Osteoblast (primary cell): ENCODE data around the gene LRRC3. TPM values are rescaled to one million over a fixed set of nuclear protein-coding genes. Genes with fewer than 3 reads are reported as not detected.

Experiments used
- DNase-seq: peaks from one replicate; pipeline ENCODE4 v3.0.0; 2011; ENCODE audit warnings: low spot score, mixed read lengths; ENCODE audit not compliant: insufficient read length; ENCODE audit errors: missing footprints
- H2AFZ ChIP-seq: 2 replicates; pipeline ENCODE4 v1.6.0; 2011; ENCODE audit warnings: mild to moderate bottlenecking, low read length
- H3K27ac ChIP-seq: 2 replicates; pipeline ENCODE4 v1.5.1; 2011; ENCODE audit warnings: mild to moderate bottlenecking, low read depth, low read length, moderate library complexity
- H3K27me3 ChIP-seq: 2 replicates; pipeline ENCODE4 v1.6.0; 2012; ENCODE audit warnings: mild to moderate bottlenecking, control low read depth, inconsistent platforms, low read length, moderate library complexity; ENCODE audit not compliant: insufficient read depth
- H3K36me3 ChIP-seq: 2 replicates; pipeline ENCODE4 v1.5.1; 2011; ENCODE audit warnings: mild to moderate bottlenecking, low read length, control low read depth, moderate library complexity; ENCODE audit not compliant: insufficient read depth
- H3K4me1 ChIP-seq: 2 replicates; pipeline ENCODE4 v1.5.1; 2011; ENCODE audit warnings: mild to moderate bottlenecking, low read length, control low read depth, moderate library complexity; ENCODE audit not compliant: insufficient read depth
- H3K4me2 ChIP-seq: 2 replicates; pipeline ENCODE4 v1.6.0; 2011; ENCODE audit warnings: mild to moderate bottlenecking, low read length; ENCODE audit not compliant: insufficient read depth
- H3K4me3 ChIP-seq: fragments of 200-600 bp; sonication (generic); 3 replicates; pipeline ENCODE4 v1.5.1; 2012; ENCODE audit warnings: mild to moderate bottlenecking, low read length, inconsistent platforms; ENCODE audit not compliant: insufficient read depth
- H3K79me2 ChIP-seq: 2 replicates; pipeline ENCODE4 v1.6.0; 2012; ENCODE audit warnings: mild to moderate bottlenecking, low read length, control low read depth, inconsistent platforms; ENCODE audit not compliant: insufficient read depth
- H3K9me3 ChIP-seq: 2 replicates; pipeline ENCODE4 v1.5.1; 2011; ENCODE audit warnings: low read depth, low read length, control low read depth
- H4K20me1 ChIP-seq: 2 replicates; pipeline ENCODE4 v1.6.0; 2012; ENCODE audit warnings: mild to moderate bottlenecking, low read length, control low read depth; ENCODE audit not compliant: insufficient read depth
- CTCF ChIP-seq: IDR thresholded peaks from 2 replicates; pipeline ENCODE4 v1.5.1; 2011; ENCODE audit warnings: mild to moderate bottlenecking, low read depth, low read length, moderate library complexity; ENCODE audit errors: extremely low read depth
- total RNA-seq: library from RNA; depleted of rRNA; stranded (reverse); fragments of >200 nt; gene quantifications from 2 replicates; pipeline ENCODE4 v1.2.3, GENCODE V29; 2012

Gene LRRC3
- total RNA-seq, 1 donor = 0.72 TPM

- no peaks in the 10 kb centered on the region for H3K27me3 ChIP-seq
- H3K4me3 ChIP-seq = no peak overlapping the region
- no peak overlapping the region for H3K4me2 ChIP-seq
- H3K79me2 ChIP-seq = no peaks in the 10 kb centered on the region
- H3K36me3 ChIP-seq = no peaks in the 10 kb centered on the region
- no peak overlapping the region for H2AFZ ChIP-seq
- DNase-seq = no peak
- H3K4me1 ChIP-seq = no peaks in the 10 kb centered on the region
- no peaks in the 10 kb centered on the region for H3K9me3 ChIP-seq
- TF ChIP-seq CTCF = no peak
- H3K27ac ChIP-seq = no peak overlapping the region
- no peaks in the 10 kb centered on the region for H4K20me1 ChIP-seq
Observed at GRCh38 chr21:44407493-44407892, 47.8 kb upstream of the LRRC3 start.

GRCh38 chr21:44408226-44408625, 47.1 kb upstream of the LRRC3 start:
- no peaks in the 10 kb centered on the region for H3K27me3 ChIP-seq
- H2AFZ ChIP-seq = no peak overlapping the region
- no peaks in the 10 kb centered on the region for H4K20me1 ChIP-seq
- no peak overlapping the region for H3K4me3 ChIP-seq
- no peaks in the 10 kb centered on the region for H3K79me2 ChIP-seq
- H3K4me2 ChIP-seq = no peak overlapping the region
- H3K4me1 ChIP-seq = no peaks in the 10 kb centered on the region
- no peak for TF ChIP-seq CTCF
- no peak for DNase-seq
- no peaks in the 10 kb centered on the region for H3K36me3 ChIP-seq
- no peak overlapping the region for H3K27ac ChIP-seq
- H3K9me3 ChIP-seq = no peaks in the 10 kb centered on the region

DNA sequence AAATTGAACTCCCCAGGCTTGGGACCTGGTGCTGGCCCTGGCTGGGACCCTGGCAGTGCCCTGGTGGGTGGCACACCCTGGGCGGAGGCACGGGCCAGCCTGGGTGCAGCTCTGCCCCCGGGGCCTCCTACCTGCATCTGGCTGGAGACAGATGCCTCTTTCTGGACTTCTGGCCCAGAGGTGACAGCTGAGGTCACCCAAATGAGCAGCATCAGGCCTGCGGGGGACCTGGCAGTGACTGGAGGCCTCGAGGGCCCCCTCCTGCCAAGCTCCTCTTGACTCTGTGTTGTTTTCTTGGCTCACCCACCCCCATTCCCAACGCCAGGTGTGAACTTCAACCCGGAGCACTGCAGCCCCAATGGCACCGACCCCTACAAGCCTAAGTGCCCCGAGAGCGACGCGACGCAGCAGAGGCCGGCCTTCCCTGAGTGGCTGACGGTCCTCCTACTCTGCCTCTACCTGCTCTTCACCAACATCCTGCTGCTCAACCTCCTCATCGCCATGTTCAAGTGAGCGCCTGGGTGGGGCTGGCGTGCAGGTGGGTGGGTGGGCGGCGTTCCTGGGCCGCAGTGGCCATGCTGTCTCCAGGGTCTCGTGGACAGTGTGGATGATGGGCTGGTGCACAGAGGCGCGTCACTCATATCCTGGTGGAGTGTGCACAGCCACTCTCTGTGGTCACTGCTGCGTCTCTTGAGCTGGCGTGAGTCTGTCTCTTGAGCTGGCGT, 41.6 kb upstream of the LRRC3 start:
- no peak overlapping the region for H3K27ac ChIP-seq
- H3K4me1 ChIP-seq = no peaks in the 10 kb centered on the region
- H3K4me3 ChIP-seq = no peak overlapping the region
- no peak overlapping the region for H3K4me2 ChIP-seq
- H4K20me1 ChIP-seq = no peaks in the 10 kb centered on the region
- H3K27me3 ChIP-seq = no peaks in the 10 kb centered on the region
- no peak overlapping the region for H2AFZ ChIP-seq
- no peaks in the 10 kb centered on the region for H3K9me3 ChIP-seq
- no peaks in the 10 kb centered on the region for H3K79me2 ChIP-seq
- no peak for TF ChIP-seq CTCF
- DNase-seq = peak; percentile 22
- no peaks in the 10 kb centered on the region for H3K36me3 ChIP-seq

- no peak for TF ChIP-seq CTCF
- no peaks in the 10 kb centered on the region for H3K9me3 ChIP-seq
- no peak for DNase-seq
Observed at GRCh38 chr21:44414291-44415072, 40.8 kb upstream of the LRRC3 start.

More at GRCh38 chr21:44414291-44415072, 40.8 kb upstream of the LRRC3 start:
- Histone ChIP-seq H3K36me3 (no peaks in the 10 kb centered on the region), H3K4me2 (no peak overlapping the region), H2AFZ (no peak overlapping the region), H3K27me3 (no peaks in the 10 kb centered on the region), H4K20me1 (no peaks in the 10 kb centered on the region), H3K4me3 (no peak overlapping the region), H3K27ac (no peak overlapping the region), H3K79me2 (no peaks in the 10 kb centered on the region), H3K4me1 (no peaks in the 10 kb centered on the region)
